ENCODE measurements around the gene GPR107. TPM values are rescaled to one million over a fixed set of nuclear protein-coding genes. Genes with fewer than 3 reads are reported as not detected.

Gene GPR107
- polyA plus RNA-seq, 5 donors: 40.3 to 48.5 (median 45.3) TPM

- DNase-seq: no peak
Measured at GRCh38 chr9:130182381-130182909, 128.7 kb downstream of the GPR107 start.

- no peak for DNase-seq
Measured at GRCh38 chr9:130183133-130183762, 129.5 kb downstream of the GPR107 start.

GRCh38 chr9:130185017-130185416, 131.3 kb downstream of the GPR107 start:
- DNase-seq: no peak

DNA sequence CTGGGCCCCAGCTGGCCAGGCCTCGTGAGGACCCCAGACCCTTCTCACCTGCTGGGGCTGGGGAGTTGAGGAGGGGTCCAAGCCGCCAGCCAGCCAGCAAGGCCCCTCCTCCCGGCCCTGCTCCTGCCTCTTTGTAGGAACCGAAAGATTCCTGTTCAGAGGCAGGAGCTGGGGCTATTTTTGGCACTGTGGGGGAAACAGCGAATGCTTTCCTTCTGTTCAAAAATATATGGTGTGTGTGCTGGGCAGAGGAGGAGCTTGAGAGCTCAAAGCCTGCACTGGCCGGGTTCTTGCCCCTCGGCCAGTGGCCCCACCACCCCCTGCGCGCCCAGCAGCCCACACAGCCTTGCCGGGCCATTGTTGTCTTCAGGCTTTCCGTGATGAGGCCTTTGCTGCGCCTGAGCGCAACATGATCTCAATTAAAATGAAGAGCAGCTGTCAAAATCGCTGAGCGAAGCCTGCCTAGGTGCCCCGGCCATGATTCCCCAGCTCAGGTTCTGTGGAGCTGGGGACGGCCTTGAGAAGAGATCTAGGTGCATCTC, 131.9 kb downstream of the GPR107 start:
- no peak for DNase-seq

DNA sequence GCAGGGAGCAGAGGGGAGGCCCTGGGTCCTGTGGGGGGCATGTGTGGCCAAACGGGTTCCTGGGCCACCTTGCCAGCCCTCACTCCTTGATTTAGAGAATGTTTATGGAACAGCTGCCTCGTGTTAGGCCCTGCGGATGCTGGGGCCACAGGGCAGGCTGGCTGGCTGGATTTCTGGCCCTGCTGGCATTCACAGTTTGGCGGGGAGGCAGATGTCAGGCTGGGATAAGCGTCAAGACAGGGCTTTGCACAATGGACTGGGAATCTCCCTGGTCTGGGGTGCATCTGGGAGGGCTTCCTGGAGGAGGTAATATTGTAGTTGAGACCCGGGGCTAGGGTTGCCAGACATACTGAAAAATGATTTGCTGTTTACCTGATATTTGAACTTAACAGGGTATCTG, 132.3 kb downstream of the GPR107 start:
- DNase-seq: no peak

DNA sequence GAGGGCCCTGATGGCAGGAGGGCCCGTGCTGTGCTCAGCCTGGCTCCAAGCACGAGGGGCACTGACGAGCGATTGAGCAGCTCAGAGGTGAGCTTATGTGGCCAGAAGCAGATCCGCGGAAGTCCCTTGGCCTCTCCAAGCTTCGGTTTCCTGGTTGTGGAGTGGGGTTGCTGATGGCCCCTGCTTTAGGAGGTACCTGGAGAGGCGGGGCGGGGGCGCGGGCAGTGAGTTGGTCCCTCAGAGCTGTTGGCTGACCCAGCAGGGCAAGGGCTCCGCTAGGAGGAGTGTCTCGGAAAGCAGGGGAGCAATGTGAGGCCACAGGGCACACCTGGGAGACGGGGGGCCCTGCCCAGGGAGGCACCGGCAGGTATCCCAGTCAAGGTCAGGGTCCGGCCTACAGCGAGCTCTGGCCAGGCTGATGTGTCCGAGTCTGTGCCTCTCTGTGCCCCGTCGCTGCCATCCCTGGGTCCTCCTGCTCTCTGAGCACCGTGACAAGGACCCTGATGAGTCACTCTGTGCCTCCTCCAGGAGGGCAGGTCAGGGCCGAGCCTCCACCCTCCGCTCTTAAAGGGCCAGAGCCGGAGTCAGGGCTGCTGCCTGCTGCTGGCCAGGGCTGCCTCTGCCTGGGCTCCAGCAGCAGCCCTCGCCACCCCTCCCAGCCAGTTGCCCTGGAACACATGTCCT, 133.3 kb downstream of the GPR107 start:
- no peak for DNase-seq

- no peak for DNase-seq
Measured at GRCh38 chr9:130187523-130187846, 133.8 kb downstream of the GPR107 start.

DNA sequence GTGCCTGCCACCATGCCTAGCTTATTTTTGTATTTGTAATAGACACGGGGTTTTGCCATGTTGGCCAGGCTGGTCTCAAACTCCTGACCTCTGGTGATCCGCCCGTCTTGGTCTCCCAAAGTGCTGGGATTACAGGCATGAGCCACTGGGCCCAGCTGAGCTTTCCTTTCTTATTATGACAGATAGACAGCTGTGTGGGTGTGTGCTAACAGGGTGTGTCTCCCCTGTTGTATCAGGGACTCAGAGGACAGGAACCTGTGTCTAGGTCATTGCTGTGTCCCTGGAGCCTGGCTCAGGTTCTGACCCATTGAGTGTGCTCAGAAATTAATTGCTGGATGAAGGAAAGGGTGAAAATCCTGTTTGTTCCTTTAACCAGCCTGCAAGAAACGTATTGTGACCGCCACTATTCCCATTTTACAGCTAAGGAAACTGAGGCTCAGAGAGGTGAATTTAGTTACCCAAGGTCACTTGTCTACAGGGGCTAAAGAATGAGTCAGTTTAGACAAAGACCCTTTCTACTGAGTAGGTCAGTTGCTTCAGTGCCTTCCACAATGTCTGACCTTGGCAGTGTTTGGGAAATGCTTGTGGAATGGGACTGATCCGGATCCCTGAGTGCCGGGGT, 135.3 kb downstream of the GPR107 start:
- no peak for DNase-seq

Other genes starting within 250 kb of the GPR107 start
- gene TOR1A, start 229.8 kb upstream of the GPR107 start, polyA plus RNA-seq (ENCODE audit: insufficient read depth in 1 of 5, insufficient read length in 5 of 5, low replicate concordance in 1 of 5): 10 to 100 TPM; 38.1 to 44.4 (median 38.9) TPM
- 10 to 100 TPM; 61.3 to 86.0 (median 70.0) TPM for gene C9orf78, start 218.6 kb upstream of the GPR107 start, polyA plus RNA-seq (ENCODE audit: insufficient read depth in 1 of 5, insufficient read length in 5 of 5, low replicate concordance in 1 of 5)
- gene USP20, start 218.4 kb upstream of the GPR107 start, polyA plus RNA-seq (ENCODE audit: insufficient read depth in 1 of 5, insufficient read length in 5 of 5, low replicate concordance in 1 of 5): 10 to 100 TPM; 17.3 to 24.3 (median 21.0) TPM
- 10 to 100 TPM; 30.2 to 35.9 (median 33.6) TPM for gene FNBP1, start 10.7 kb upstream of the GPR107 start, polyA plus RNA-seq (ENCODE audit: insufficient read depth in 1 of 5, insufficient read length in 5 of 5, low replicate concordance in 1 of 5)
- 10 to 100 TPM; 16.6 to 27.7 (median 20.8) TPM for gene NCS1, start 118.5 kb downstream of the GPR107 start, polyA plus RNA-seq (ENCODE audit: insufficient read depth in 1 of 5, insufficient read length in 5 of 5, low replicate concordance in 1 of 5)
- gene HMCN2, start 211.9 kb downstream of the GPR107 start, polyA plus RNA-seq (ENCODE audit: insufficient read depth in 1 of 5, insufficient read length in 5 of 5, low replicate concordance in 1 of 5): 1 to 10 TPM in 2 of 5 donors, under 1 TPM in 3; 0.21 to 2.1 (median 0.55) TPM